ENCODE data around the gene EYA2. TPM values are rescaled to one million over a fixed set of nuclear protein-coding genes. Genes with fewer than 3 reads are reported as not detected.

Gene EYA2
- total and polyA plus RNA-seq, 12 donors: 0.26 to 1.9 (median 0.70) TPM

GRCh38 chr20:47030271-47030810 is 135.7 kb downstream of the EYA2 start:
- H3K4me1 ChIP-seq: peaks cover 0 to 6% (median 0%) of the 10 kb centered on the region in 9 donors
- no peak for TF ChIP-seq CTCF (IDR thresholded peaks at IDR 0.05)
- no peak overlapping the region for H3K27ac ChIP-seq
- WGBS, 2 donors: 81 to 96% methylated on average over 4 of the region's 4 CpGs
- intact Hi-C loops (cut with DNase I): no loop called here
- no peaks in the 10 kb centered on the region for H3K36me3 ChIP-seq
- no peak for DNase-seq
- no peak overlapping the region for H3K4me3 ChIP-seq
- H3K9me3 ChIP-seq: peaks cover 0 to 20% (median 0%) of the 10 kb centered on the region in 11 donors
- ATAC-seq: no peak
- H3K27me3 ChIP-seq: peaks cover 0 to 12% (median 0%) of the 10 kb centered on the region in 7 donors

- TF ChIP-seq CTCF (IDR thresholded peaks at IDR 0.05): no peak
- H3K4me1 ChIP-seq: peaks cover 0 to 8% (median 0%) of the 10 kb centered on the region in 9 donors
- 27 to 38% methylated on average over 7 of the region's 7 CpGs for WGBS, 2 donors
- DNase-seq: peak in 1 of 2 donors; percentile 12
- intact Hi-C loops (cut with DNase I): no loop called here
- peaks cover 0 to 20% (median 0%) of the 10 kb centered on the region in 11 donors for H3K9me3 ChIP-seq
- ATAC-seq: peak in 4 of 8 donors; percentile 52 to 74 (median 62)
- no peaks in the 10 kb centered on the region for H3K36me3 ChIP-seq
- no peak overlapping the region for H3K4me3 ChIP-seq
- peaks cover 0 to 5% (median 0%) of the 10 kb centered on the region in 7 donors for H3K27me3 ChIP-seq
- no peak overlapping the region for H3K27ac ChIP-seq
These were observed 136.4 kb downstream of the EYA2 start for GRCh38 chr20:47031004-47031403.

- ATAC-seq (no peak), DNase-seq (no peak)
- 93 to 100% methylated on average over 1 of the region's 1 CpG for WGBS, 2 donors
- Histone ChIP-seq H3K4me1 (peaks cover 0 to 8% (median 0%) of the 10 kb centered on the region in 9 donors), H3K27ac (no peak overlapping the region), H3K27me3 (peaks cover 0 to 3% (median 0%) of the 10 kb centered on the region in 7 donors), H3K9me3 (peaks cover 0 to 20% (median 0%) of the 10 kb centered on the region in 11 donors), H3K36me3 (no peaks in the 10 kb centered on the region), H3K4me3 (no peak overlapping the region)
- intact Hi-C loops (cut with DNase I): no loop called here
- TF ChIP-seq CTCF (IDR thresholded peaks at IDR 0.05): no peak
These were observed 137.2 kb downstream of the EYA2 start for GRCh38 chr20:47031821-47032220.

GRCh38 chr20:47032933-47033578 is 138.4 kb downstream of the EYA2 start:
- intact Hi-C loops (cut with DNase I): no loop called here
- Histone ChIP-seq H3K4me1 (peaks cover 0 to 8% (median 0%) of the 10 kb centered on the region in 9 donors), H3K36me3 (no peaks in the 10 kb centered on the region), H3K4me3 (no peak overlapping the region), H3K27me3 (peaks cover 0 to 3% (median 0%) of the 10 kb centered on the region in 7 donors), H3K9me3 (peaks cover 0 to 25% (median 0%) of the 10 kb centered on the region in 11 donors), H3K27ac (no peak overlapping the region)
- 86% methylated on average over 8 of the region's 8 CpGs for WGBS, 2 donors
- ATAC-seq (no peak), DNase-seq (no peak)
- TF ChIP-seq CTCF (IDR thresholded peaks at IDR 0.05): no peak
